ENCODE results near the gene HRH1.
"Not testable (repeated sequence)": the region's sequence is repeated elsewhere in the genome, so short reads cannot be mapped to it uniquely, and the experiment has no call there.

Gene HRH1

DNA sequence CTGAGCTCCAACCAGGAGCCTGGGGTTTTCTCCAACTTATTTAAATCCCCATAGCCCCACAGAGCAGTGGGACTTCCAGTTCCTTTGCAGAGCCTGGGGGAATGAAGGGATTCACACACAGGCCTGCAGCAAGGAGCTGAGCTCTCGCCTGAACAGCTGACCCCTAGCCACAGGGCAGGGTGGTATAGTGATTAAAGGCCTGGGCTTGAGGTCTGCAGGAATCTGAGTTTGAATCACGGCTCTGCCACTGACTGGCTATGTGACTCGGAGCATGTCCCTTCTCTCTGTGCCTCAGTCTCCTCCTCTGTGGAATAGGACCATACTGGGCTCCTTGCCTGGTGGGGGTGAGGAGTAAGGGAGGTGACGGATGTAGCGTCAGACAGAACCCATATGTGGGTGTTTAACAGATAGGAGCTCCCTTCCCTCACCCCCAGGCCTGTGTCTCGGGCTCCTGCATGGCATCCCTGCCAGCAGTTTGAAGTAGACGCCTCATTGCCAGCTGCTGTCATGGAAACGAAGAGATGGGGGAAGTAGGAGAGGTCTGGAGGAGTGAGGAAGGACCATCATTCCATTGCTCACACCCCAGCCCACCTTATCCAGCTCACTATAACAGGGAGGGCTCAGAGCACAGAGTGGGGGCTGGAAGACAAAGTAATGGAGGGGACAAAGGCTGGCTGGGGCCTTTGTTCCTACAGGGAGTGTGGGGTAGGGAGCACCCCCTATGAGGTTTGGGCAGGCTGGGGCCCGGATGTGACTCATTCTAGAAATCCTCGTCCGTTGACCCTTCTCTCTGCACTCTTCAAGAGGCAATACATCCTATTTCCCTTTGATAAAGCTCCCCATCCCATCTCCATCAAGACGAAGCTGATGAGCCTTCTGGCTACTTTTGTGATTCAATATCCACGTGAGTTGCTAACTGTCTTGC lies 14.8 kb downstream of the HRH1 start:
- no peak for DNase-seq (ENCODE audit: low read depth)
- no peak overlapping the region for H3K4me3 ChIP-seq (ENCODE audit: control insufficient read depth, low read depth, low read length)
- TF ChIP-seq, protein P1, sequence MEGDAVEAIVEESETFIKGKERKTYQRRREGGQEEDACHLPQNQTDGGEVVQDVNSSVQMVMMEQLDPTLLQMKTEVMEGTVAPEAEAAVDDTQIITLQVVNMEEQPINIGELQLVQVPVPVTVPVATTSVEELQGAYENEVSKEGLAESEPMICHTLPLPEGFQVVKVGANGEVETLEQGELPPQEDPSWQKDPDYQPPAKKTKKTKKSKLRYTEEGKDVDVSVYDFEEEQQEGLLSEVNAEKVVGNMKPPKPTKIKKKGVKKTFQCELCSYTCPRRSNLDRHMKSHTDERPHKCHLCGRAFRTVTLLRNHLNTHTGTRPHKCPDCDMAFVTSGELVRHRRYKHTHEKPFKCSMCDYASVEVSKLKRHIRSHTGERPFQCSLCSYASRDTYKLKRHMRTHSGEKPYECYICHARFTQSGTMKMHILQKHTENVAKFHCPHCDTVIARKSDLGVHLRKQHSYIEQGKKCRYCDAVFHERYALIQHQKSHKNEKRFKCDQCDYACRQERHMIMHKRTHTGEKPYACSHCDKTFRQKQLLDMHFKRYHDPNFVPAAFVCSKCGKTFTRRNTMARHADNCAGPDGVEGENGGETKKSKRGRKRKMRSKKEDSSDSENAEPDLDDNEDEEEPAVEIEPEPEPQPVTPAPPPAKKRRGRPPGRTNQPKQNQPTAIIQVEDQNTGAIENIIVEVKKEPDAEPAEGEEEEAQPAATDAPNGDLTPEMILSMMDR (conservative IDR thresholded peaks at IDR 0.05; ENCODE audit: control insufficient read depth, insufficient read depth, low read depth, low read length): no peak

DNA sequence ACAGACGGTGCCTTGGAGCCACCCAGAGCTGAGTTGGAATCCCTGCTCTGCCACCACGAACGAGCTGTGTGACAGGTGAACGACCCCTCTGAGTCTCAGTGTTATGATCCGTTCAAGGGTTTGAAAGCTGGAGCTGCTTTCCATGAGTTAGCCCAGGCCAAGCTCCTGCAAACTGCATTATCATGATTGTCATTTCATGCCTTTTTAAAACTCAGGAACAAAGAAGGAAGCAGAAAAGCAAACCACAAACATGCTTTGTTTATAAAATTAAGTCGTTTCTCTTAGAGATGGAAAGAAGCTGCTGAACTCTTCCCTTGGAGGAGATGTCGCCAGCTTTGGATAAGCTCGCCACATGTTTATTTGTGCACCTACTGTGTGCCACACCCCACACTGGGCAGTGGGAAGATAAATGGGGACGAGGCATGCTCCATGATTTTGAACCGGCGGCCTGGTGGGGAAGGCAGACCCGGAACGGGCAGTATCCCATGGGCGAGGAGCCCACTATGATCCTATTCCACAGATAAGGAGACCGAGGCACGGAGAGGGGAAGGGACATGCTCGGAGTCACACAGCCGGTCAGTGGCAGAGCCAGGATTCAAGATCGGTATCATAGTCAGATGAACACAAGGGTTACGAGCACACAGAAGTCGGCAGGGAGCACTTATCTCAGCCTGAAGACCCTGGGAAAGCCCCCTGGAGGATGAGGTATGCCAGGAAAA lies 15.9 kb downstream of the HRH1 start:
- TF ChIP-seq, protein P1 (conservative IDR thresholded peaks at IDR 0.05; ENCODE audit: control insufficient read depth, insufficient read depth, low read depth, low read length): no peak
- no peak for DNase-seq (ENCODE audit: low read depth)
- no peak overlapping the region for H3K4me3 ChIP-seq (ENCODE audit: control insufficient read depth, low read depth, low read length)

DNA sequence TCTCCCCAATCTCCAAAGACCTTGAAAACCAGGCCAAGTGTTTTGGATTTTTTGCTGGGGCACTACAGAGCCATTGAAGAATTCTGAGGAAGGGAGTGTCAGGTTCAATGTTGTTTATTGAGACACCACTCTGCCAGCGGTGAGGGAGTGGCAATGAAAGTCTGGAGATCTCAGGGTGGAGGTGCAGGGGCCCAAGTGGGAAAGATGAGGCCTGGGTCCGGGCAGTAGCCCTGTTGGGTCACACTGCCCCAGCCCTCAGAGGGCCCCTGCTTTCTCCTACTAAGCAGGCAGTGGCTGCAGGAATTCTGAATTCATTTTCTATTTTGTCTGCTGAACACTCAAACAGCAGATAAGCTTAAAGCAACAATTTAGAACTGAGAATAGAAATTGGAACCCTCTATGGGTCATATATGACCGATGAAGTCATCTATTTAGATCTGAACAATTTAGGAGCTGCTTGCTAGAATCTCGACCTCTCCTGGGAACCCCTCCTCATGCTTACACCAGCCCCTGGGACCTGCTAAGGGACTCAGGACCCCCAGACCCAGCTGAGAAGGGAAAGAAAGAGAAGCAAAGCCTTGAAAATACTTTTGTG lies 17.9 kb downstream of the HRH1 start:
- no peak overlapping the region for H3K4me3 ChIP-seq (ENCODE audit: control insufficient read depth, low read depth, low read length)
- DNase-seq (ENCODE audit: low read depth): no peak
- TF ChIP-seq, protein P1 (conservative IDR thresholded peaks at IDR 0.05; ENCODE audit: control insufficient read depth, insufficient read depth, low read depth, low read length): no peak

DNA sequence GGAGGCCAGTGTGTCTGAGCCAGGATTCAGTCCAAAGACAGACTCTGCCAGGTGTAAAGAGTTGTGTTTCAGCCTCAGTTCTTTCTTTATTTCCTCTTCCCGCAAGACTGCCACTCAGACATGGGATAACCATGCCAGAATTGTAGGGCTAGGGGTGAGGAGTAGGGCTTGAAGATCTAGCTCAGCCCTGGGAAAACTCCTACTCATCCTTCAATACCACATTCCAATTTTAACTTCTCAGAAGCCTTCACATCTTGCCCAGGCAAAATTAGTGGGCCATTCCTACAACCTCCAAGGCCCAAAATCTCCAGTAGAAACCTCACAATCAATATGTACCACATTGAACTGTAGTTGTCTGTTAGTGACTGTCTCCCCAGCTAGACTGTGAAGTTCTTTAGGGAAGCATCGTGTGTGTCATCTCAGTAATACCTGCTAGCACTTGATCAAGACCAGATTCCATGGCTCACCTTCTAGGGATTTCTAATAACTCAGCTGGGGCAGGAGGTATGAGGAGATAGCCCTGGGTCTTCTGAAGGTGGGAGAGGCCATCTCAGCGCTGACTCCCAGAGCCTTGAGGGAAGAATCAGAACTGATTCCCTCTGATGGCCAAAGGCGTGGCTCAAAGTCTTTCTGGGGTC lies 19.7 kb downstream of the HRH1 start:
- no peak overlapping the region for H3K4me3 ChIP-seq (ENCODE audit: control insufficient read depth, low read depth, low read length)
- DNase-seq (ENCODE audit: low read depth): no peak
- TF ChIP-seq, protein P1 (conservative IDR thresholded peaks at IDR 0.05; ENCODE audit: control insufficient read depth, insufficient read depth, low read depth, low read length): no peak

DNA sequence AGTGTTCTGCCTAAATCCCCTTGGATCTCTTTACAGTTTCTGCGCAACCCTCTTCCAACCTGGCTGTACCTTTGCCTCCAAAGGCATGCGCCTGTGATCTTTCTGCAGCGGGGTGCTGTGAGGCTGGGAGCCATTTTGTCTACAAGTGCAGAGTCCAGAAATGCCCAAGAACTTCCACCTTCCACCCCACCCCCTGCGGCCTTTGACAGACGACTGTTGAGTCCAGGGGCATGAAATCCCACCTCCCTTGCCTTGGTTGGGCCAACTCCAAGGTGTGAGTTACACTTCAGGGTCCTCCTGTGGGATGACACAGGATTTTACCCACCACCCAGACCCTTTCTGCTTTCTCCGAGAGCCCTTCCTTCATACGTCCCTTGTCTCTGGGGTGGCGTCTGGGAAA lies 24.1 kb downstream of the HRH1 start:
- no peak overlapping the region for H3K4me3 ChIP-seq (ENCODE audit: control insufficient read depth, low read depth, low read length)
- TF ChIP-seq, protein P1 (conservative IDR thresholded peaks at IDR 0.05; ENCODE audit: control insufficient read depth, insufficient read depth, low read depth, low read length): no peak
- DNase-seq (ENCODE audit: low read depth): no peak

DNA sequence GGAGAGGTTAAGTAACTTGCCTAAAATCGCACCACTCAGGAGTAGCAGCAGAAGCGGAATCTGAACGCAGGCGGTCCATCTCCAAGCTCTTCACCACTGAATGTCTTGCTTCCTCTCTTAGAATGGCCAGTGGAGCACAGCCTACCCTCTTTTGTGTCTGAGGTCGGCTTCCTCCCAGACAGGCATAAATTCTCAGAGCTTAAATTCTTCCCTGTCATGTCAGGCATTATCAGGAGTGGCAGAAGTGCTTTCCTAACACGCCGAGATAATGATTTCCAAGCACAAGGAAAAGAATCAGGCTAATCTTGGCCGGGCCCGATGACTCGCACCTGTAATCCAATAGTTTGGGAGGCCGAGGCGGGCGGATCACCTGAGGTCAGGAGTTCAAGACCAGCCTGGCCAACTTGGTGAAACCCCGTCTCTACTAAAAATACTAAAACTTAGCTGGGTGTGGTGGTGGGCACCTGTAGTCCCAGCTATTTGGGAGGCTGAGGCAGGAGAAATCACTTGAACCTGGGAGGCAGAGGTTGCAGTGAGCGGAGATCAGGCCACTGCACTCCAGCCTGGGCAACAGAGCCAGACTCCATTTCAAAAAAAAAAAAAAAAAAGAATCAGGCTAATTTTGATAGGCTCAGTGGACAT lies 30.2 kb downstream of the HRH1 start:
- DNase-seq (ENCODE audit: low read depth); H3K4me3 ChIP-seq (ENCODE audit: control insufficient read depth, low read depth, low read length): not testable (repeated sequence)
